Ovary (tissue), 3 donors: ENCODE results near the gene BCL6B.

Experiments used
- CTCF ChIP-seq, 3 donors: fragments of 450-650 bp in 2 of 3; fragments of 200-600 bp in 1 of 3; IDR thresholded peaks; one replicate each; pipeline versions ENCODE4 v1.5.1 to v1.8.0; 2016 to 2022; ENCODE audit warnings: antibody characterized with exemption in 3 of 3, mild to moderate bottlenecking in 1 of 3
- EP300 ChIP-seq: sonication (generic); formaldehyde crosslinking; IDR thresholded peaks from one replicate; pipeline ENCODE4 v1.6.1; 2017; ENCODE audit warnings: antibody characterized with exemption
- donor health status: DM: no; HTN: no; CAD: no.

GRCh38 chr17:7056386-7056785, 33.5 kb downstream of the BCL6B start:
- no peak for TF ChIP-seq EP300
- no peak for TF ChIP-seq CTCF (IDR thresholded peaks at IDR 0.05)
